Keratinocyte (primary cell): ENCODE measurements around the gene PRKAA2. TPM values are rescaled to one million over a fixed set of nuclear protein-coding genes. Genes with fewer than 3 reads are reported as not detected.

Source experiments
- DNase-seq: peaks from one replicate; pipeline ENCODE4 v3.0.0-alpha.2; 2011; ENCODE audit warnings: low read depth, missing footprints, low spot score
- FAIRE-seq: peaks from 2 replicates; lab custom pipeline; 2011; peaks lifted over from hg19 to GRCh38; lab: Jason Lieb, UNC
- H2AFZ ChIP-seq: 2 replicates; pipeline ENCODE4 v1.6.0; 2012; ENCODE audit warnings: low read length, control low read depth, inconsistent platforms; ENCODE audit not compliant: control insufficient read depth
- H3K27ac ChIP-seq: 2 replicates; pipeline ENCODE4 v1.5.1; 2011; ENCODE audit warnings: low read length; ENCODE audit not compliant: control insufficient read depth, insufficient read depth
- H3K27me3 ChIP-seq: 3 replicates; pipeline ENCODE4 v1.6.0; 2011; ENCODE audit warnings: low read length; ENCODE audit not compliant: control insufficient read depth, insufficient read depth; ENCODE audit errors: extremely low read depth
- H3K36me3 ChIP-seq, 2 experiments: 2 replicates in 1 of 2; 3 replicates in 1 of 2; pipeline ENCODE4 v1.5.1; 2011; ENCODE audit warnings: low read length in 2 of 2, mild to moderate bottlenecking in 1 of 2; ENCODE audit not compliant: control insufficient read depth in 2 of 2, insufficient read depth in 2 of 2; ENCODE audit errors: extremely low read depth in 1 of 2
- H3K4me1 ChIP-seq: 3 replicates; pipeline ENCODE4 v1.5.1; 2011; ENCODE audit warnings: low read length; ENCODE audit not compliant: control insufficient read depth, insufficient read depth; ENCODE audit errors: extremely low read depth
- H3K4me2 ChIP-seq: 3 replicates; pipeline ENCODE4 v1.6.0; 2011; ENCODE audit warnings: low read depth, low read length; ENCODE audit not compliant: control insufficient read depth, insufficient read depth; ENCODE audit errors: extremely low read depth
- H3K4me3 ChIP-seq, 3 experiments: fragments of 200-600 bp in 1 of 3; sonication (generic) in 1 of 3; 2 replicates in 2 of 3; 3 replicates in 1 of 3; pipeline ENCODE4 v1.5.1; 2011 to 2016; ENCODE audit warnings: low read length in 3 of 3, mild to moderate bottlenecking in 3 of 3, control low read depth in 2 of 3, inconsistent platforms in 1 of 3, low read depth in 1 of 3, mixed read lengths in 1 of 3, mixed run types in 1 of 3, moderate library complexity in 1 of 3; ENCODE audit not compliant: control insufficient read depth in 2 of 3, insufficient read depth in 2 of 3; ENCODE audit errors: extremely low read depth in 1 of 3
- H3K79me2 ChIP-seq: 2 replicates; pipeline ENCODE4 v1.6.0; 2012; ENCODE audit warnings: low read length; ENCODE audit not compliant: control insufficient read depth, insufficient read depth
- H3K9ac ChIP-seq: 3 replicates; pipeline ENCODE4 v1.6.0; 2011; ENCODE audit warnings: low read length; ENCODE audit not compliant: control insufficient read depth, insufficient read depth; ENCODE audit errors: extremely low read depth
- H3K9me1 ChIP-seq: 3 replicates; pipeline ENCODE4 v1.6.0; 2011; ENCODE audit warnings: low read length; ENCODE audit not compliant: control insufficient read depth, insufficient read depth; ENCODE audit errors: extremely low read depth
- H3K9me3 ChIP-seq: 2 replicates; pipeline ENCODE4 v1.5.1; 2012; ENCODE audit warnings: low read depth, low read length; ENCODE audit not compliant: control insufficient read depth
- H4K20me1 ChIP-seq: 3 replicates; pipeline ENCODE4 v1.6.0; 2011; ENCODE audit warnings: low read length; ENCODE audit not compliant: control insufficient read depth, insufficient read depth; ENCODE audit errors: extremely low read depth
- CTCF ChIP-seq, 3 experiments: IDR thresholded peaks in 1 of 3; conservative IDR thresholded peaks in 1 of 3; optimal IDR thresholded peaks in 1 of 3; 2 replicates in 2 of 3; 3 replicates in 1 of 3; pipeline versions ENCODE3 to v1.5.1; 2011; ENCODE audit warnings: low read length in 3 of 3, mild to moderate bottlenecking in 3 of 3, moderate library complexity in 2 of 3, control low read depth in 1 of 3, inconsistent platforms in 1 of 3; ENCODE audit not compliant: insufficient read depth in 2 of 3; ENCODE audit errors: extremely low read depth in 1 of 3
- EZH2 ChIP-seq: IDR thresholded peaks from one replicate; pipeline ENCODE4 v1.6.1; 2012; ENCODE audit warnings: inconsistent platforms, mild to moderate bottlenecking, low read length, moderate library complexity
- dilution Hi-C: fragments of 300-500 bp; cut with MboI; formaldehyde crosslinking; loops from one replicate; pipeline ENCODE4 v1.7.0; 2020; ENCODE audit warnings: low sequenced_read_pairs; ENCODE audit not compliant: extremely low pct_ligation_motif_present
- polyA plus RNA-seq, 5 experiments: library from polyadenylated mRNA; depleted of rRNA in 3 of 5; stranded (reverse) in 3 of 5; stranded (forward) in 1 of 5; unstranded in 1 of 5; fragments of >200 nt; gene quantifications; 1 replicate in 1 of 5; 2 replicates in 3 of 5; 3 replicates in 1 of 5; pipeline versions ENCODE4 v1.2.1 to v1.2.3, GENCODE V29; 2011 to 2012; ENCODE audit warnings: missing spikeins in 2 of 5, low read depth in 1 of 5, low replicate concordance in 1 of 5

The PRKAA2 gene
- polyA plus RNA-seq, 1 donor (not counting 4 experiments of a cell fraction or from before 2014, with no cell fraction given) = 0.21 TPM

GRCh38 chr1:56617141-56617540, 28.0 kb upstream of the PRKAA2 start:
- TF ChIP-seq CTCF (optimal IDR thresholded peaks at IDR 0.05 in 1 of 3, IDR thresholded peaks at IDR 0.05 in 1 of 3, conservative IDR thresholded peaks at IDR 0.05 in 1 of 3; ENCODE audit: extremely low read depth in 1 of 3, insufficient read depth in 2 of 3, low read length in 3 of 3) (no peak), EZH2 (no peak)
- Histone ChIP-seq H3K4me2 (no peak overlapping the region), H3K9me3 (no peaks in the 10 kb centered on the region)

GRCh38 chr1:56625819-56626440, 19.2 kb upstream of the PRKAA2 start:
- Histone ChIP-seq H3K4me2 (no peak overlapping the region), H3K27ac (no peak overlapping the region), H3K4me1 (no peaks in the 10 kb centered on the region), H3K4me3 (no peak overlapping the region), H3K27me3 (no peaks in the 10 kb centered on the region), H3K9me3 (no peaks in the 10 kb centered on the region), H3K79me2 (no peaks in the 10 kb centered on the region), H3K9ac (no peak overlapping the region), H2AFZ (no peak overlapping the region), H3K9me1 (no peaks in the 10 kb centered on the region), H3K36me3 (no peaks in the 10 kb centered on the region), H4K20me1 (no peaks in the 10 kb centered on the region)
- TF ChIP-seq CTCF (optimal IDR thresholded peaks at IDR 0.05 in 1 of 3, IDR thresholded peaks at IDR 0.05 in 1 of 3, conservative IDR thresholded peaks at IDR 0.05 in 1 of 3; ENCODE audit: extremely low read depth in 1 of 3, insufficient read depth in 2 of 3, low read length in 3 of 3) = no peak
- TF ChIP-seq EZH2 = no peak
- DNase-seq (no peak), FAIRE-seq (no peak)
- dilution Hi-C loops = no loop called here

More at GRCh38 chr1:56617141-56617540, 28.0 kb upstream of the PRKAA2 start:
- H4K20me1 ChIP-seq = no peaks in the 10 kb centered on the region
- H3K9me1 ChIP-seq = no peaks in the 10 kb centered on the region
- no peaks in the 10 kb centered on the region for H3K36me3 ChIP-seq
- no peak overlapping the region for H3K4me3 ChIP-seq
- no peak overlapping the region for H3K27ac ChIP-seq
- no peak overlapping the region for H2AFZ ChIP-seq
- DNase-seq (no peak), FAIRE-seq (no peak)
- H3K79me2 ChIP-seq = no peaks in the 10 kb centered on the region
- no peaks in the 10 kb centered on the region for H3K27me3 ChIP-seq
- H3K9ac ChIP-seq = no peak overlapping the region
- dilution Hi-C loops = no loop called here
- no peaks in the 10 kb centered on the region for H3K4me1 ChIP-seq
